Measurements from ENCODE around the gene KRTAP10-12. TPM values are rescaled to one million over a fixed set of nuclear protein-coding genes. Genes with fewer than 3 reads are reported as not detected.

KRTAP10-12 gene
- total RNA-seq, 3 donors from 2014 or later: not detected

DNA sequence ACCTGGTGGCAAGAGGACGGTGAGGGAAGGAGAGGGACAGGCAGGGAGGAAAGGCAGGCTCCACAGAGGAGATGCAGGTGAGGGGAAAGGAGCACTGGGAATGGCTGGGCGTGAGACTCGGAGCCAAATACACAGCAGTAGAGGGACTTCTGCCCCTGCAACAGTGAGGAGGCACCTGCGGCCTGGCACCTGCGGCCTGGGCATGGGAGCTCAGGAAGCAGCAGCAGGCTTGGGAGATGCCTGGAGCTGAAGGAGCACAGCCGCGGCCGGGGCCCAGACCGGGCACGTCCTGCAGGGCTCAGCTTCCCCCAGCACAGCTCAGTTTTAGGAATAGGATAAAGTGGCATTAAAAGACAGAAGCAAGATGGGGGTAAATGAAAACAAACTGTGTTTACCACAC, 35.3 kb downstream of the KRTAP10-12 start:
- no peak for ATAC-seq

DNA sequence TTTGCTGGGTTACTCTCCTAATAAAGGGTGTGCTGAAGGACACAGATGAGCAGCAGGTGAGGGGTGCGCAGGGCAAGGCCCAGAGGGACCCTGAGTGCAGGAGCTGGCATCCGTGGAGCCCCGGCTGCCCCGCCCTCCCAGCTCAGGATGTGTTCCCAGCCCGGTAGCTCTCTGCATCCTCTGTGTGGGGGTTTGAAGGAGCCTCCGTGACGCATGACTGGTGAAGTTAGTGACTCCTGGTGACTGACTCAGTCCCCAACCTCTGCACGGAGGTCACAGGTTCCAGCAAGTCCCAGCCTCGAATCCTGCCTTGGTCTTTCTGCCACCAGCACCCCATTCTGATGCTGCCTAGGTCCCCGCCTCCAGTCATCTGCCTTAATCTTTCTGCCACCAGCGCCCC, 36.0 kb downstream of the KRTAP10-12 start:
- peaks cover 4% of the 10 kb centered on the region for H3K9me3 ChIP-seq
- no peak for ATAC-seq
- TF ChIP-seq, protein P1, sequence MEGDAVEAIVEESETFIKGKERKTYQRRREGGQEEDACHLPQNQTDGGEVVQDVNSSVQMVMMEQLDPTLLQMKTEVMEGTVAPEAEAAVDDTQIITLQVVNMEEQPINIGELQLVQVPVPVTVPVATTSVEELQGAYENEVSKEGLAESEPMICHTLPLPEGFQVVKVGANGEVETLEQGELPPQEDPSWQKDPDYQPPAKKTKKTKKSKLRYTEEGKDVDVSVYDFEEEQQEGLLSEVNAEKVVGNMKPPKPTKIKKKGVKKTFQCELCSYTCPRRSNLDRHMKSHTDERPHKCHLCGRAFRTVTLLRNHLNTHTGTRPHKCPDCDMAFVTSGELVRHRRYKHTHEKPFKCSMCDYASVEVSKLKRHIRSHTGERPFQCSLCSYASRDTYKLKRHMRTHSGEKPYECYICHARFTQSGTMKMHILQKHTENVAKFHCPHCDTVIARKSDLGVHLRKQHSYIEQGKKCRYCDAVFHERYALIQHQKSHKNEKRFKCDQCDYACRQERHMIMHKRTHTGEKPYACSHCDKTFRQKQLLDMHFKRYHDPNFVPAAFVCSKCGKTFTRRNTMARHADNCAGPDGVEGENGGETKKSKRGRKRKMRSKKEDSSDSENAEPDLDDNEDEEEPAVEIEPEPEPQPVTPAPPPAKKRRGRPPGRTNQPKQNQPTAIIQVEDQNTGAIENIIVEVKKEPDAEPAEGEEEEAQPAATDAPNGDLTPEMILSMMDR (IDR thresholded peaks at IDR 0.05): no peak
- no peak for DNase-seq
- H3K4me3 ChIP-seq: no peak overlapping the region
- intact Hi-C loops (cut with DNase I, micrococcal nuclease): no loop called here
- no peaks in the 10 kb centered on the region for H3K4me1 ChIP-seq (ENCODE audit: low read depth)
- no peaks in the 10 kb centered on the region for H3K36me3 ChIP-seq (ENCODE audit: low read depth)

More for the DNA sequence above, 35.3 kb downstream of the KRTAP10-12 start:
- intact Hi-C loops (cut with DNase I, micrococcal nuclease): no loop called here
- Histone ChIP-seq H3K4me3 (no peak overlapping the region), H3K36me3 (ENCODE audit: low read depth) (no peaks in the 10 kb centered on the region), H3K4me1 (ENCODE audit: low read depth) (no peaks in the 10 kb centered on the region), H3K9me3 (no peaks in the 10 kb centered on the region)
- TF ChIP-seq, protein P1 (IDR thresholded peaks at IDR 0.05): no peak
- DNase-seq: no peak

DNA sequence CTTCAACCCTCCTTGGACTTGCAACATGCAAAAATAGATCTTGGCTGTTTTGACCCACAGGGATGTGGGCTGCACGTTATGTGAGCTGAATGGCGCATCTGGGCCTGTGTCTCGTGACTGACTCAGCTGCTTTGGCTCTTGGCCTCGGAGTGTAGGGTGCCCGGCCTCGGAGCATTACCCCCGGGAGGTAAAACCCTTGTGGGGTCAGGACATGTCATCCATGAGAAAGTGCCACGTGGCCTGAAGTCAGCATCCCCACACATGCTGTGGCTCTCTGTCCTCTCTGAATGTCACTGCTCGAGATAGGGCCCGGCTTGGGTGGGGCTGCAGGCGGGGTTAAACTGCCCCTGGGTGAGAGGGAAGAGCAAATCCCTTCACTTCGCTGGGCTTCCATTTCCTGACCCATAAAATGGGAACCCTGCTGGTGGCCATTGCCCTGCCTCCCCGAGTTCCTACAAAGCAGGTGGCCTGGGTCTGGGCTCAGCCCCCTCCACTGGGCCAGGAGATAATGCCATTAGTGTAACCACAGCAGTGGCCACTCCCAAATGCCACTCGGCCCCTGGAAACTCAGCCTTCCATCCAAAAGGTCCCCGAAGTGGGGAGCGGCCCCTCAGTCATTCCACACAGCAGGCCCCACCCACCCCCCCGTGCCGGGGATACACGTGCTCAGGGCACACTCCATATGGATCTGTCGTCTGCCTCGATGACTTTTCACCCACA, 37.2 kb downstream of the KRTAP10-12 start:
- DNase-seq (no peak), ATAC-seq (no peak)
- H3K4me3 ChIP-seq: no peak overlapping the region
- intact Hi-C loops (cut with DNase I, micrococcal nuclease): no loop called here
- H3K4me1 ChIP-seq (ENCODE audit: low read depth): no peaks in the 10 kb centered on the region
- no peaks in the 10 kb centered on the region for H3K36me3 ChIP-seq (ENCODE audit: low read depth)
- TF ChIP-seq, protein P1 (IDR thresholded peaks at IDR 0.05): no peak
- peaks cover 10% of the 10 kb centered on the region for H3K9me3 ChIP-seq

DNA sequence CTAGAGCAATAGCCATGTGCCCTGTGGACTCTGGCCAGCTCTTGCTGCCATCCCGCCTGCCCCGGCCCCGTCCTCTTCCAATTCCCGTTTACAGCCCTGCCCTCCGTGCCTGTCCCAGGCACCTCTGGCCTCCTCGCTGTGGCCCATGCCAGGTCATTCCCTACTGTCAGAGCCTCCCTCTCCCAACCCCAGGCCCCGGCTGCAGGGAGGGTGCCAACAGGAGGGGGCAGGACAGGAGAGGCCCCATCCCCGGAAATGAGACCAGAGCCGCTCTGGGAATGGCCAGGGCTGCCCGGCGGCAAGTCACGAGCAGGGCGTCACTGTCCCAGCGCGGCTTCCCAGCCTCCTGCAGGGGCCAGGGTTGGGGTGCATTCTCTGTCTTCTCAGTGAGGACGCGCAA, 37.9 kb downstream of the KRTAP10-12 start:
- no peaks in the 10 kb centered on the region for H3K4me1 ChIP-seq (ENCODE audit: low read depth)
- peaks cover 10% of the 10 kb centered on the region for H3K9me3 ChIP-seq
- TF ChIP-seq, protein P1 (IDR thresholded peaks at IDR 0.05): no peak
- no peak for ATAC-seq
- no peak for DNase-seq
- no peak overlapping the region for H3K4me3 ChIP-seq
- intact Hi-C loops (cut with DNase I, micrococcal nuclease): no loop called here
- no peaks in the 10 kb centered on the region for H3K36me3 ChIP-seq (ENCODE audit: low read depth)

DNA sequence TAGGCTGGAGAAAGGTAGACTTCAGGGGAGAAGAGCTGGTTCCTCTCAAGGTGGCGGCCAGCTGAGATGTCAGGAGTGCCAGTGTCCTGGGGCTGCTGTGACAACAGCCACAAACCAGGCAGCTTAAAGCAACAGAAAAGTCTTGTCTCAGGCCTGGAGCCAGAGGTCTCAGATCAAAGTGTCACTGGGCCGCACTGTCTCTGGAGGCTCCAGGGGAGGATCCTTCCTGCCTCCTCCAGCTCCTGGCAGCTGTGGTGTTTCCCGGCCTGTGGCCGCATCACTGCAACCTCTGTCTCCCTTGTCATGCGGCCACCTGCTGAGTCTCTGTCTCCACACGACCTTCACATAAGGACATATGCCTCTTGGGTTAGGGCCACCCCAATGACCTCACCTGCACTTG, 38.8 kb downstream of the KRTAP10-12 start:
- H3K4me1 ChIP-seq (ENCODE audit: low read depth): no peaks in the 10 kb centered on the region
- H3K9me3 ChIP-seq: peaks cover 10% of the 10 kb centered on the region
- no peaks in the 10 kb centered on the region for H3K36me3 ChIP-seq (ENCODE audit: low read depth)
- intact Hi-C loops (cut with DNase I, micrococcal nuclease): no loop called here
- no peak overlapping the region for H3K4me3 ChIP-seq
- TF ChIP-seq, protein P1 (IDR thresholded peaks at IDR 0.05): no peak
- DNase-seq: no peak
- ATAC-seq: no peak
